ENCODE measurements around the gene FAM47E. TPM values are rescaled to one million over a fixed set of nuclear protein-coding genes. Genes with fewer than 3 reads are reported as not detected.

The FAM47E gene
- total and polyA plus RNA-seq, 12 donors, result 2.8 to 23.8 (median 5.3) TPM

GRCh38 chr4:76216975-76217814 is 34.3 kb upstream of the FAM47E start:
- DNase-seq, result no peak
- peaks cover 23 to 29% of the 10 kb centered on the region in 2 donors for H3K4me1 ChIP-seq (replicated peaks in 1 of 2)
- no peaks in the 10 kb centered on the region for H3K9me3 ChIP-seq (replicated peaks in 1 of 3)
- intact Hi-C loops (cut with DNase I), result no loop called here
- no peaks in the 10 kb centered on the region for H3K27me3 ChIP-seq
- no peak overlapping the region for H3K27ac ChIP-seq
- TF ChIP-seq CTCF (IDR thresholded peaks at IDR 0.05) (no peak), POLR2A (IDR thresholded peaks at IDR 0.05) (no peak)
- H3K4me3 ChIP-seq, result no peak overlapping the region
- H3K36me3 ChIP-seq (replicated peaks in 1 of 2), result no peaks in the 10 kb centered on the region
- 92 to 96% (median 93%) methylated on average over 5 to 6 of the region's 6 CpGs for whole genome bisulfite sequencing, 4 donors

GRCh38 chr4:76219299-76220055 is 32.0 kb upstream of the FAM47E start:
- Histone ChIP-seq H3K27me3 (no peaks in the 10 kb centered on the region), H3K4me3 (no peak overlapping the region), H3K36me3 (replicated peaks in 1 of 2) (no peaks in the 10 kb centered on the region), H3K9me3 (replicated peaks in 1 of 3) (no peaks in the 10 kb centered on the region), H3K27ac (peak overlapping the region in 2 of 5 donors; percentile 24 to 60), H3K4me1 (replicated peaks in 1 of 2) (peaks cover 10 to 19% of the 10 kb centered on the region in 2 donors)
- DNase-seq, result peak in 2 of 7 donors; percentile 32 to 38
- no peak for TF ChIP-seq POLR2A (IDR thresholded peaks at IDR 0.05)
- no peak for TF ChIP-seq CTCF (IDR thresholded peaks at IDR 0.05)
- intact Hi-C loops (cut with DNase I), result no loop called here
- WGBS, 4 donors, result 40 to 48% (median 42%) methylated on average over 7 of the region's 7 CpGs

GRCh38 chr4:76224171-76224570 is 27.4 kb upstream of the FAM47E start:
- intact Hi-C loops (cut with DNase I), result no loop called here
- DNase-seq, result no peak
- Histone ChIP-seq H3K4me3 (no peak overlapping the region), H3K36me3 (replicated peaks in 1 of 2) (no peaks in the 10 kb centered on the region), H3K9me3 (replicated peaks in 1 of 3) (no peaks in the 10 kb centered on the region), H3K27ac (no peak overlapping the region), H3K4me1 (replicated peaks in 1 of 2) (peaks cover 7 to 8% of the 10 kb centered on the region in 2 donors), H3K27me3 (no peaks in the 10 kb centered on the region)
- 63 to 91% (median 79%) methylated on average over 3 of the region's 3 CpGs for WGBS, 4 donors
- TF ChIP-seq POLR2A (IDR thresholded peaks at IDR 0.05) (no peak), CTCF (IDR thresholded peaks at IDR 0.05) (no peak)

GRCh38 chr4:76226418-76226817 is 25.1 kb upstream of the FAM47E start:
- no peak for TF ChIP-seq CTCF (IDR thresholded peaks at IDR 0.05)
- TF ChIP-seq POLR2A (IDR thresholded peaks at IDR 0.05), result no peak
- DNase-seq, result no peak
- no peaks in the 10 kb centered on the region for H3K27me3 ChIP-seq
- 0 to 2% (median 0%) methylated on average over 1 of the region's 1 CpG for WGBS, 4 donors
- intact Hi-C loops (cut with DNase I), result no loop called here
- no peaks in the 10 kb centered on the region for H3K36me3 ChIP-seq (replicated peaks in 1 of 2)
- H3K27ac ChIP-seq, result no peak overlapping the region
- H3K4me3 ChIP-seq, result no peak overlapping the region
- H3K4me1 ChIP-seq (replicated peaks in 1 of 2), result no peaks in the 10 kb centered on the region
- no peaks in the 10 kb centered on the region for H3K9me3 ChIP-seq (replicated peaks in 1 of 3)

Data from adrenal gland (tissue), 12 donors.